Stimulated activated CD4-positive, alpha-beta T cell treated with anti-CD3 and anti-CD28 coated beads, Interleukin-1b, Interleukin-23, amount 100 ng/mL, for 4 hours (primary cell): Measurements from ENCODE around the gene EXOSC3.
"Not testable (repeated sequence)": the region's sequence is repeated elsewhere in the genome, so short reads cannot be mapped to it uniquely, and the experiment has no call there.

Experiments used
- DNase-seq, 2 donors: peaks; one replicate each; pipeline ENCODE4 v3.0.0-alpha.2; 2020; ENCODE audit warnings: low read depth in 2 of 2

Gene EXOSC3

GRCh38 chr9:37775216-37775919 lies 9.5 kb downstream of the EXOSC3 start:
- DNase-seq: no peak

DNA sequence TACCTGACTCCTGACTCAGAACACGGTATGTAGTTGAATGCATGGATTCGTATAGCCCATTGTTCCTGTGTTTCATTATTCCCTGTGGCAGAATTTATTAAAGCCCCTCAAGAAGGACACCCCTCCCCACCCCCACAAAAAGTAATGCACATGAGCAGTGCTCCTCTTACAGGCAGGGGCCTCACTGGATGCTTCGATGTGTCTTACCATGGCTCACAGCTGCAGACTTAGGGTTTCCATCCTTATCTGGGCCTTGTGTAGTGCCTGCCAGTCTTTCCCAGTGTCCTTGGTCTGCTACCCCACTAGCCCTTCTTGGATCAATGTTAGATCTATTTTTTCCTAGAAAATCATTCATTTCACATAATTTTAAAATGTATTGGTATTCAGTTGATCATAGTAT lies 14.9 kb downstream of the EXOSC3 start:
- no peak for DNase-seq

GRCh38 chr9:37769306-37769705 lies 15.6 kb downstream of the EXOSC3 start:
- DNase-seq: no peak

- not testable (repeated sequence) for DNase-seq
Measured at GRCh38 chr9:37765263-37765662, 19.6 kb downstream of the EXOSC3 start.

DNA sequence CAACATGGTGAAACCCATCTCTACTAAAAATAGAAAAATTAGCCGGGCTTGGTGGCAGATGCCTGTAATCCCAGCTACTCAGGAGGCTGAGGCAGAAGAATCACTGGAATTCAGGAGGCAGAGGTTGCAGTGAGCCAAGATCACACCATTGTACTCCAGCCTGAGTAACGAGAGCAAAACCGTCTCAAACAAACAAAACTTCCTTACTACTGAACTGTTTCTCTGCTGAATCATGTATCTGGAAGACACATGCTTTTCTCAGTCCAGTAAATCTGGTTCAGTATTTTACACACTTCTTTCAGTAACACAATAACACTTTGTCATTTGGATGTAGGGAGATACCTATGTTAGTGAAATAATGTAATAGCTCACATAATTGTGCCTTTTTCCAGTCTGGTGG lies 23.4 kb downstream of the EXOSC3 start:
- no peak for DNase-seq

- no peak for DNase-seq
Measured at GRCh38 chr9:37760416-37761161, 24.3 kb downstream of the EXOSC3 start.

DNA sequence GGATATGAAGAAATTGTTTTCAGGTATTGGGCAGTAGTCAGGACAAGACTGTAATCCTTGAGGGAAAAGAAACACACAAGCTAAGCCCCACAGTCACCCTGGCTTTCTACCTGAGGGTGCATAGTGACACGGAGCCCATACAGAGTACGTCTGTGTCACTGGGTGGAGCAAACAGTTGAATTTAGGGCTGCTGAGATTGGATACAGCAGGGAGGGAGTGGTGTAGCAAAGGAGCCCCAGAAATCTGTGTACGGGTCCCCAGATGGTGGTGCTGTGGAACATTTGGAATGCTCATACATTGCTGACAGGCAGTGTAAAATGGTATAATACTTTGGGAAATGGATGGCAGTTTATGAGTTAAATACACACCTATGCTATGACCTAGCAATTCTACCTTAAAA lies 26.1 kb downstream of the EXOSC3 start:
- no peak for DNase-seq

GRCh38 chr9:37753489-37754190 lies 31.2 kb downstream of the EXOSC3 start, which contains the start of gene TRMT10B:
TSS of gene TRMT10B (plus strand) at chr9:37753805. CDS start at chr9:37761932, 8,127 bp downstream.
- DNase-seq: peak; percentile 67 to 73

- no peak for DNase-seq
Measured at GRCh38 chr9:37752642-37753488, 32.0 kb downstream of the EXOSC3 start.

DNA sequence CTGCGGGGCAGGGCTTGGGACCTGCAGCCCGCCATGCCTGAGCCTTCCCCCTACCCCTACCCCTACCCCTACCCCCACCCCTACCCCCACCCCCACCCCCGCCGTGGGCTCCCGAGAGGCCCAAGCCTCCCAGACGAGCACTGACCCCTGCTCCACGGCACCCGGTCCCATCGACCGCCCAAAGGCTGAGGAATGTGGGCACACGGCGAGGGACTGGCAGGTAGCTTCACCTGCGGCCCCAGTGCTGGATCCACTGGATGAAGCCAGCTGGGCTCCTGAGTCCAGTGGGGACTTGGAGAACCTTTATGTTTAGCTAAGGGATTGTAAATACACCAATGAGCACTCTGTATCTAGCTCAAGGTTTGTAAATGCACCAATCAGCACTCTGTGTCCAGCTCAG lies 32.8 kb downstream of the EXOSC3 start:
- DNase-seq: not testable (repeated sequence)

DNA sequence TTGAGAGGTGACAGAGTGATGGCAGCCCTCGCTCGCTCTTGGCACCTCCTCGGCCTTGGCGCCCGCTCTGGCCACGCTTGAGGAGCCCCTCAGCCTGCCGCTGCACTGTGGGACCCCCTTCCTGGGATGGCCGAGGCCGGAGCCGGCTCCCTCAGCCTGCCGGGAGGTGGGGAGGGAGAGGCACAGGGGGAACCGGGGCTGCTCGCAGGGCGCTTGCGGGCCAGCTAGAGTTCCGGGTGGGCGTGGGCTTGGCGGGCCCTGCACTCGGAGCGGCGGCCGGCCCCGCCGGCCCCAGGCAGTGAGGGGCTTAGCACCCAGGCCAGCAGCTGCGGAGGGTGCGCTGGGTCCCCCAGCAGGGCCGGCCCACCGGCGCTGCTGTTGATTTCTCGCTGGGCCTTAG lies 33.2 kb downstream of the EXOSC3 start:
- not testable (repeated sequence) for DNase-seq

GRCh38 chr9:37751186-37751585 lies 33.7 kb downstream of the EXOSC3 start:
- no peak for DNase-seq

DNA sequence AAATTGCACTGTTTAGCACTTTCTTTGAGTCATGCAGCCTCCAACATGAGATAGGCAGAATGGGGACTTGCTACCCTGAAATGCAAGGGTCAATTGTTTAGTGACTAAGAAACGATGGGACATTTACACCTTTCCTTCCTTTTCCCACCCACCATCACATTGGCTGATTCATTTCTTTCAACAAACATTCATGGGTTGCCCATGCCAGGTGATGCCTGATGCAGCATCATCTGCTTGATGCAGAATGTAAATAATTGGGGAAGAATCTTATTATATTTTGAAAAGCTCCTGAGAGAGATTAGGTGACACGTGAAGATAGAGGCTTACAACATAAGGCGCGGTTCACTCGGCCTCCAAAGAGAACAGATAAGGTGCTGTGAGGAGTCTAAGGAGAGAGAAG lies 35.7 kb downstream of the EXOSC3 start:
- no peak for DNase-seq

DNA sequence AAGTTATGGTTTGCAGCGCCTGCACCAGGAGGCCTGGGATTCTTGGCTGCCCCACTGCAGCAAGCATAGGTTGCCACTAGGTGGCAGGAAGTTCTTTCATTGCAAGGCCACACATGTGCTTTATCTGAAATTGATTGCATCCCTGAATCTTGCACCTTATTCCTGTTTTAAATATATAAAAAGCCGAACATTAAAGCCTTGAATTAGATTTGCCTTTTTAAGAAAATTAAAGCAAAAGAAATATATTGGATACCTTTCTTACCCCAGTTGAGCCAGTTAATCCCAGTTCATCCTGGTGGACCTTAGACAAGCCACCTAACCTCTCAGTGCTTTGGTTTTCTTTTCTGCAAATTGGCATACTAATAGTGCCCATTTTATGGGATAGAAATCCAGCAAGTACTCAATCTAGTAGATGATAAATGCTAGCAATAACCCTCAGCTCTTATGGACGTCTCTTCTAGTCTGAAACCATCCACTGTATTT lies 37.6 kb downstream of the EXOSC3 start:
- DNase-seq: peak; percentile 24 to 30

- no peak for DNase-seq
Measured at GRCh38 chr9:37746448-37747270, 38.2 kb downstream of the EXOSC3 start.

DNA sequence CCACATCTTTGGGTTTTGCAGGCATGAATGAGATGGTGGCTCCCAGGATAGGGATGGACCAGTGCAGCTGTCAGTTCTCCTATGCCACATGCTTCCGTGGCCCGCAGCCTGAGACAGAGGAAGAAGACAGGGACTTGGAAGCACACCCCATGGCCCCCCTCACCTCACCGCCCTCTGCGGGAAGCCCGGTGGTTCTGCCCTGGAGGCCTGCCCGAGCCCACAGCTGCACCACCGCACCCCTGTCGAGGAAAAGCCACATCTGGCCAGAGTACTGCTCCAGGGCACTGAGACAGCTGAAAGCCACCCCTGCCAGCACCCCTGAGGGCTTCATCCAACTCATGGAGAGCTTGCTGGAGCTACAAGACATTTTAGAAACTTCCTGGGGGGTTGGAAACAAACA lies 38.9 kb downstream of the EXOSC3 start:
- DNase-seq: no peak

GRCh38 chr9:37740631-37741328 lies 44.1 kb downstream of the EXOSC3 start:
- no peak for DNase-seq

DNA sequence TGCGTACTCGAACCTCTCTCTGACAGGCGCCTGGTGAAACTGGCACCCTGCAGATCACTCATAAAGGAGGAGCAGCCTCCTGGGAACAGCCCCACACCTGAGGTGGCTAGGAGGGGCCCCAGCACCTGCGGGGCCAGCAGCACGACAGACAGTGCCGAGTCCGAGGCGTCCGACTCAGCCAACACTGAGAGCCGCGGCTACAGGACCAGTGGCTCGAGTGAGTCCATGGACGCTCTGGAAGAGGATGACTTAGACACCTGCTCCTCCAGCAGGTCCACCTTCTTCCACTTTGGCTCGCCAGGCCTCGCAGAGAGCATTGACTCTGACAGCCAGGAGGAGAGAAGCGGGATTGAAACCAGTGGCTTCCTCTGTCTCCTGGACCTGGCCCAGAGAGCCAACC lies 44.7 kb downstream of the EXOSC3 start:
- no peak for DNase-seq

- DNase-seq: no peak
Measured at GRCh38 chr9:37739222-37739621, 45.6 kb downstream of the EXOSC3 start.

- no peak for DNase-seq
Measured at GRCh38 chr9:37732952-37733351, 51.9 kb downstream of the EXOSC3 start.
